GM12865 (cell line): ENCODE measurements around the gene GMPPB.
"Not testable (repeated sequence)": the region's sequence is repeated elsewhere in the genome, so short reads cannot be mapped to it uniquely, and the experiment has no call there.

Source experiments
- DNase-seq: peaks from one replicate; pipeline ENCODE4 v3.0.0; 2010; ENCODE audit warnings: low read depth
- H3K4me3 ChIP-seq: 2 replicates; pipeline ENCODE4 v1.5.1; 2011; ENCODE audit warnings: mild to moderate bottlenecking, low read depth, low read length, control low read depth
- TF ChIP-seq, protein P1 (sequence below): IDR thresholded peaks from 2 replicates; pipeline ENCODE4 v1.5.1; 2011; ENCODE audit warnings: low read length, control low read depth, low read depth, inconsistent platforms; ENCODE audit not compliant: insufficient read depth; ENCODE audit errors: missing control alignments

GMPPB gene

DNA sequence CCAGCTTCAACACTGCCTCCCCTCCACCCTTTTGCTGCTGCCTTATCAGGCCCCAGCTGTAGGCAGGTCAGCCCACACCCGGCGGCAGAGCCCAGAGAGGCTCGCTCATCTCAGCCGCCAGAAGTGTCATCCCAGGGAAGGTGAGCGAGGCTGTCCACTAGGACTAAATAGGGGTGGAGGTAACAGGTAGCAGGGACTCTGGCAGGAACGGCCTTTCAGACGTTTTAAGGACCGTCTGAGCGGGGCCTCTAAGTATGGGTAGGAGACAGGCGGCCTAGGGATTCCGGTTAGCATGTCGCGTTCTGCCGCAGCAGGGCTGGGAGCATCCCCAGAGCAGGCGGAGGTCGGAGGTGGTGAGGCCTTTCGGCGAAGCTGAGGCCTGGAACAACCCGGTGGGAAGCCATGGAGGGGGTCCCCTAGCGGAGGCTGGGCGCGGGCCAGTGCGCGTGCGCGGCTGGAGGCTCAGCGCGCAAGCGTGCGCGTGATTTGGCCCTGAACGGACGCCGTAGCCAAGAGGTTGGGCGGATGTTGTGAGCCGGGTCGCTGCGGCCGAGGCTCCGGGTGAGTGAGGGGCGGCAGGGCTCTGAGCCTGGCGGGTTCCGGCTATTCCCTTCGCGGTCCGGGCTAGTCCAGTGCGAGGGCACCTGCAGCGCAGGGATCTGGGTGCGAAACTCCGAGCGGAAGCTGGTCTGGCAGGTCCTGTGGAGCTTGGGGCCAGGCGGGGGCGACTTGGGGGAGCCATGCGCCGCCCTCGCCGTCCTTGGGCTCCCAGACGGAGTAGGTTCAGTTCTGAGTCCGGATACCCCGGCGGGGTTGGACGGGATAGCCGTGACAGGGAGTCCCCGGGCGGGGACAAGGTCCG is 34.5 kb downstream of the GMPPB start, which contains the start of the genes MST1 and RNF123:
MST1 (minus strand) TSS at position 429 of the 862 bp plus-strand sequence. CDS start 783 bp downstream, outside the sequence.
RNF123 (plus strand) TSS at position 512 of the 862 bp plus-strand sequence. CDS start 1,609 bp downstream, outside the sequence.
- H3K4me3 ChIP-seq = peak within 1 kb of the TSS; percentile 94
- peak; percentile 96 for DNase-seq
- TF ChIP-seq, protein P1, sequence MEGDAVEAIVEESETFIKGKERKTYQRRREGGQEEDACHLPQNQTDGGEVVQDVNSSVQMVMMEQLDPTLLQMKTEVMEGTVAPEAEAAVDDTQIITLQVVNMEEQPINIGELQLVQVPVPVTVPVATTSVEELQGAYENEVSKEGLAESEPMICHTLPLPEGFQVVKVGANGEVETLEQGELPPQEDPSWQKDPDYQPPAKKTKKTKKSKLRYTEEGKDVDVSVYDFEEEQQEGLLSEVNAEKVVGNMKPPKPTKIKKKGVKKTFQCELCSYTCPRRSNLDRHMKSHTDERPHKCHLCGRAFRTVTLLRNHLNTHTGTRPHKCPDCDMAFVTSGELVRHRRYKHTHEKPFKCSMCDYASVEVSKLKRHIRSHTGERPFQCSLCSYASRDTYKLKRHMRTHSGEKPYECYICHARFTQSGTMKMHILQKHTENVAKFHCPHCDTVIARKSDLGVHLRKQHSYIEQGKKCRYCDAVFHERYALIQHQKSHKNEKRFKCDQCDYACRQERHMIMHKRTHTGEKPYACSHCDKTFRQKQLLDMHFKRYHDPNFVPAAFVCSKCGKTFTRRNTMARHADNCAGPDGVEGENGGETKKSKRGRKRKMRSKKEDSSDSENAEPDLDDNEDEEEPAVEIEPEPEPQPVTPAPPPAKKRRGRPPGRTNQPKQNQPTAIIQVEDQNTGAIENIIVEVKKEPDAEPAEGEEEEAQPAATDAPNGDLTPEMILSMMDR = peak; percentile 41

DNA sequence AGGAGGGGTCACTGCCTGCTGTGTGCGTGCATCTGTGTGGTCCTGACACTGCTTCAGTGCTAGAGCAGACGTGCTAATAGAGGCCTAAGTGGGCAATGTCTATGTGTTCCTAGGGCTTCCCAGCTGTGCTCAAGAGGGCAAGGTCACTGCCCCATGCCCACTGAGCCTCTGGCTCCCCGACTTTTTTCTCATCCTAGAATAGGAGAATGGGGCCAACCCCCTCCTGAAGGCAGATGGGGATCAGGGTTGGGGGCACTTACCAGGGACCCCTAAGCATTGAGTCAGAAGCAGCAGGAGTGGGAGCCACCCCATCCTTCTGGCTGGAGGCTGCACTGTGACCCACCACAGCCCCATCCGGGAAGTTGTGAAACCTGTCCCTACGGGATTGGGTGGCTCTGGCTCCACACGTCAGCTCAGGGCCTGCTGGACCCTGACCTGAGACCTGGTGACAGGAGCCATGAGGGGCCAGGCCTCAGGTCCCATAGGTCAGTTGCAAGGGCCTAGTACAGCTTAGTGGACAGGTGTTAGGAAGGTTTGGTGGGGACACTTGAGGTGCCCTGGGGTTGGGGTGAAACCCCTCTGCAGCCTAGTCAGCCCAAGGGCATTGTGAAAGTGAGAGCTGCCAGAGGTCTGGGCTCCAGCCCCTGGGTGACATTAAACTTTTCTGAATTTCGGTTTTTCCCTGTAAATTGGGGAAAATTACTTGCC is 35.3 kb downstream of the GMPPB start:
- DNase-seq = not testable (repeated sequence)
- H3K4me3 ChIP-seq = peak overlapping the region; percentile 94

DNA sequence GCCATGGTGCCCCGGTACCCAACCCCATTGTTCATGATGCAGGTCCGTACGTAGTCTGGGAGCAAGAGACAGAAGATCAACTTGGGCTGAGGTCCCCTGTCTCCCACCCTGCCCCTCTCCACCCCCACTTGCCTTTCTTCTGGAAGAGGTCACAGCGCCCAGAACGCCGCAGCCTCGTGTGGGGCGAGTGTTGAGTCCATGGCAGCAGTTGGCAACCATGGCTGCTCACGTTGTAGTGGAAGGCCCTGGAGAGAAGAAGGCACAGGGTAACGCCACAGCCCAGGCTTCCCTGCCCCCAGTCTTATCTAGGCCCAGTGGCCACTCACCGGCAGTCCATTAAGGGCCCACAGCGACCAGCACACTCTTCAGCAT is 36.3 kb downstream of the GMPPB start:
- not testable (repeated sequence) for H3K4me3 ChIP-seq, DNase-seq

DNA sequence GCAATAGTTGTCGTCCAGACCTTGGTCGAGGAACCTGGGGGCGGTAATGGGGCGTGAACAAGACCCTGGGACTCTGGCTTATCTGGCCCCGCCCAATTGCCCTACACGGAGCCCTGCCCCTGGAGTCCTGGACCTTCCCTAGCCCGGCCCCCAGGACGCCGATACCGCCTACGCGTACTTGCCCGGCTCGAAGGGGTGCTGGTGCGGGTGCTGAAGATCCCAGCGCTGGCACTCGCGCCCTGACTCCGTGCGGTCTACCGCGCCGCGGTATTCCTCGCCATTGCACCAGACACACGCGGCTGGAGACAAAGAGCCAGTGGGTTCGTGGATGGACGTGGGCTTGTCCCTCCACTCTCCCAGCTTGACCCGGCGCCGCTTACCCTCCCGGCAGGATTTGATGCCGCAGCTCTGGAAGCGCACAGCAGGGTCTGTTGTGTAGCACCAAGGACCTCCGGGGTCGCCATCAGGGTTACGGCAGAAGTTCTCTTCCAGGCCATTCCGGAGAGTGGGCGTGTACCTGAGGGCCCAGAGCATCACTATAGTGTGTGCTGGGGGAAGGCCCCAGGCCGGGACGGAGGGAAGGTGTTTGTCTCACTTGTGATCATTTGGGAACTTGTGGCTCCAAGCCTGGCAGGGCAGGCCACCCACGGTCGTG is 36.9 kb downstream of the GMPPB start:
- H3K4me3 ChIP-seq, DNase-seq: not testable (repeated sequence)

DNA sequence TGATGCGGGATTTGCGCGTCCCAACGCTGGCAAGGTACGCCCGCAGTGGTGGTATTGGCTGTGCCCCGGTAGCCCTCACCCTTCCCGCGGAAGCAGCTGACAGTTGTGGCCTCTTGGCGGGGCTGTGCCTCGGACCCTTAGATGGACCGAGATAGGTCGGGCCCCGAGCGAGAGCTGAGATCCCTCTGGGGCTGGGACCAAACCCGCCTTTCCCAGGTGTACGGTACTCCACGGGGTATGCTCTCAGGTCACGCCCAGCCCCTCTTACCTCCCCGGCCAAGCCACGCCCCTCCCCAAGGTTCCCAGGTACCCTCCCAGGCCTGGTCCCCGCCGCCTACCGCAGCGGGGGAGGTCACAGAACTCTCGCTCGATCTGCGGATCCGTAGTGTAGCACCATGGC is 37.4 kb downstream of the GMPPB start:
- DNase-seq, H3K4me3 ChIP-seq: not testable (repeated sequence)

DNA sequence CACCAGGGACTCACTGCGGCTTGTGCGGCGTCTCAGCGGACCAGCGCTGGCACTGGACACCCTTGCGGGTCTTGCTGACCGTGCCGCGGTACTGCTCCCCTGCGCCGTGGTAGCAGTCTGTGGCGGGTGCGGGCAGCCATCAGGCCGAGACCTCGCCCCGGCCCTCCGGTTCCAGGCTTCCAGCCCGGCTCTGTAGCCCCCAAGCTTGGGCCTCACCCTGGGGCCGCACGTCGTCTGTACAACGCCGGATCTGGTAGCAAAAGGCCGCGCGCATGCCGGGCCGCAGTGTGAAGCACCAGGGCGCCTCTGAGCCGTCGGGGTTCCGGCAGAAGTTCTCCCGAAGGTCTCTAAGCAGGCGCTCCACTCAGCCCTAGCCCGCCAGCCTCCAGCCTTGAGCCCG is 37.9 kb downstream of the GMPPB start:
- H3K4me3 ChIP-seq, DNase-seq: not testable (repeated sequence)

DNA sequence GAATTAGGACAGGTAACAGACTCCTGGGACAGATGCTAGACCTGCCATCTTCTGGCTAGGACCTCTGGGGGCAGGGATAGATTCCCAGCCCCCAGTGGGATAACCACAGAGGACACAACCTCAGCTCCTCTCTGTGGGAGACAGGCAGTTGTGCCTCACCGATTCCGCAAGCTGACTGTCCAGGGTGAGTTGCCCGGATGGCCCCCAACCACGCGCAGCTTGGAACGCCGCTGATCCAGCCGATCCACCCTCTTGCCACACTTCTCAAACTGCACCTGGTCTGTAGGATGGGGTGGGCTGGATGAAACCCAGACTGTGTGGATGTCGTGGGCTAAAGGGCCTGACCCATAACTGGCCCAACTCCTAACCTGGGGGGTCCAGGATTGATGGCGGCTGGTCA is 38.6 kb downstream of the GMPPB start:
- not testable (repeated sequence) for DNase-seq, H3K4me3 ChIP-seq

DNA sequence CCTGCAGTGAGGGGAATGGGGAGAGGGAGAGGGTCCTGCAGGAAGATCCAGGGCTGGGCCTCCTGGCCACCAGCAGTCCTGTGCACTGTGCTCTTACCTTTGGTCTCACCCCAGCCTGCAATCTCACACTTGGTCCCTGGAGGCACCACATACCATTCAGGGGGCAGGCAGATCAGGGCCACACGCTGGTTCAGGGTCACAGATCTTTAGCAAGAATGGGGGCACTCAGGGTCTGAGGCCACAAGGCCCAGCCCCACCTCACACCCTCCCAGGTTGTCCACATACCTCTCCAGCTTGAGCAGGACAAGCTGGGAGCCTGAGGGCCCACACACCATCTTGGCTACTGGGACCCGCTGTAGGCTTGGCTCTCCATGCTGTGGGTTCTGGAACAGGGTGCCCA is 39.3 kb downstream of the GMPPB start:
- not testable (repeated sequence) for DNase-seq

DNA sequence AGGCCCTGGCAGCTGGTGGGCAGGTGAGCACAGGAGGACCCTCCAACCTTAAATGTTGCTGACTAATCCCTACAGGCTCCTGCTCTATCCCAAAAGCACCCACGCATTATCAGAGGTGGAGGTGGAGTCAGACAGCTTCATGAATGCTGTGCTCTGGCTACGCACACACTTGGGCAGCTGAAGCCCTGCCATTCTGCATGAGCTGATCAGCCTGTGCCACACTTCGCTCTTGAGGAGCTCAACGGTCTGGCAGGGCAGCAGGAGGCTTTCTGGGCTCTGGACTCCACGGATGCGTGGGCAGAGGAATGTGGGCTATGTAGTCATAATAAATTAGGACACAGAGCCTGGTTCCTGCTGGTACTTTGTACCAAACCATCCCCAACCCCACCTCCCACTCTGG is 40.6 kb downstream of the GMPPB start:
- no peak for DNase-seq
- H3K4me3 ChIP-seq = no peak overlapping the region
- TF ChIP-seq, protein P1 = no peak

More for the DNA sequence above, 39.3 kb downstream of the GMPPB start:
- not testable (repeated sequence) for H3K4me3 ChIP-seq

DNA sequence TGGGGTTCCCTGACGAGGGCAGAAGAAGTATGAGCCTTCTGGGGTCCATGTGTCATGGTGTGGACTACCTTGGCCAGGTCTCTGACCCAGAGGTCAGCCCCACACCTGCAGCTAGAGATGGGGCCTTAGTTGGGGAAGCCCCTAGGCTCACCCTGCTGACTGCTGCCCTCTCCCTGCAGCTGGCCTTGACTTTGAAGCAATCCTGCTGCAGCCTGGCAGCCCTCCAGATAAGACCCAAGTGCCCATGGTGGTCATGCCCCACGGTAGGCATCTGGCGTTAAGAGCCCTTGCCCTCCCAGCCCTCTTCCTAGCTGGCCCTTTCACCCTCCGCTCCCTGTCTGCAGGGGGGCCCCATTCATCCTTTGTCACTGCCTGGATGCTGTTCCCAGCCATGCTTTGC is 42.2 kb downstream of the GMPPB start:
- TF ChIP-seq, protein P1 = no peak
- H3K4me3 ChIP-seq = no peak overlapping the region

More for the DNA sequence above, 42.2 kb downstream of the GMPPB start:
- DNase-seq = no peak
